PC-9 (cell line): Measurements from ENCODE around the gene C17orf75. TPM values are rescaled to one million over a fixed set of nuclear protein-coding genes. Genes with fewer than 3 reads are reported as not detected.

Experiments used
- BruUV-seq: library from RNA; stranded (reverse); fragments of 400-500 nt; replicated peaks from 2 replicates; lab custom pipeline; 2021; lab: Mats Ljungman, UMichigan
- CTCF ChIA-PET: fragments of 300-600 bp; sonication (Branson Sonifier 250); formaldehyde crosslinking; loops from one replicate; lab custom pipeline; 2022; ENCODE audit warnings: antibody characterized with exemption; lab: Charles Lee
- POLR2A ChIA-PET: fragments of 300-600 bp; sonication (Branson Sonifier 250); formaldehyde crosslinking; loops from one replicate; lab custom pipeline; 2022; ENCODE audit warnings: antibody characterized with exemption; ENCODE audit not compliant: unreplicated experiment; lab: Charles Lee
- DNase-seq, 2 experiments: peaks; one replicate each; pipeline versions ENCODE4 v3.0.0 to v3.0.0-alpha.2; 2015 to 2022; ENCODE audit warnings: mixed read lengths in 1 of 2
- H2AFZ ChIP-seq: fragments of 200-600 bp; sonication (generic); 2 replicates; pipeline ENCODE4 v1.8.1; 2017; ENCODE audit warnings: antibody characterized with exemption
- H3F3A ChIP-seq: fragments of 200-600 bp; sonication (generic); 2 replicates; pipeline ENCODE4 v1.8.1; 2017; ENCODE audit warnings: antibody characterized with exemption, mild to moderate bottlenecking, low read depth; ENCODE audit not compliant: insufficient read depth
- H3K27ac ChIP-seq: fragments of 200-600 bp; sonication (generic); 2 replicates; pipeline ENCODE4 v1.6.1; 2016; ENCODE audit warnings: mixed run types
- H3K27me3 ChIP-seq: fragments of 200-600 bp; sonication (generic); 2 replicates; pipeline ENCODE4 v1.6.1; 2016; ENCODE audit warnings: low read depth, mixed run types; ENCODE audit not compliant: insufficient read depth
- H3K36me3 ChIP-seq: fragments of 200-600 bp; sonication (generic); 2 replicates; pipeline ENCODE4 v1.6.1; 2016; ENCODE audit warnings: low read depth, mixed run types
- H3K4me1 ChIP-seq: fragments of 200-600 bp; sonication (generic); replicated peaks from 2 replicates; pipeline ENCODE4 v1.6.1; 2016; ENCODE audit warnings: mixed run types; ENCODE audit not compliant: insufficient read depth
- H3K4me2 ChIP-seq: fragments of 200-600 bp; sonication (generic); 2 replicates; pipeline ENCODE4 v1.6.1; 2017; ENCODE audit warnings: mixed run types
- H3K4me3 ChIP-seq: fragments of 200-600 bp; sonication (generic); 2 replicates; pipeline ENCODE4 v1.6.1; 2016; ENCODE audit warnings: mixed run types
- H3K79me2 ChIP-seq: fragments of 200-600 bp; sonication (generic); 2 replicates; pipeline ENCODE4 v1.6.1; 2017; ENCODE audit warnings: low read depth, mixed run types
- H3K9me2 ChIP-seq: fragments of 200-600 bp; sonication (generic); 2 replicates; pipeline ENCODE4 v1.8.1; 2017; ENCODE audit warnings: mild to moderate bottlenecking; ENCODE audit not compliant: insufficient read depth
- H3K9me3 ChIP-seq: fragments of 200-600 bp; sonication (generic); 2 replicates; pipeline ENCODE4 v1.8.1; 2016; ENCODE audit warnings: low read depth; ENCODE audit not compliant: insufficient read depth
- H4K20me1 ChIP-seq: fragments of 200-600 bp; sonication (generic); 2 replicates; pipeline ENCODE4 v1.8.1; 2017; ENCODE audit not compliant: insufficient read depth
- CTCF ChIP-seq: fragments of 200-600 bp; sonication (generic); conservative IDR thresholded peaks from 2 replicates; pipeline ENCODE4 v1.6.1; 2017; ENCODE audit warnings: mixed run types, antibody characterized with exemption, mild to moderate bottlenecking, moderate library complexity
- EZH2 ChIP-seq: fragments of 200-600 bp; sonication (generic); IDR thresholded peaks from 2 replicates; pipeline ENCODE4 v1.8.0; 2017; ENCODE audit warnings: antibody characterized with exemption, low read depth
- intact Hi-C: fragments of 100-400 bp; cut with micrococcal nuclease; formaldehyde crosslinking; loops from one replicate; pipeline ENCODE4 v1.10.0; 2022; ENCODE audit not compliant: unreplicated experiment
- total RNA-seq: library from RNA; stranded (reverse); gene quantifications from 2 replicates; pipeline ENCODE4 v1.2.3, GENCODE V29; 2021

C17orf75 gene
- total RNA-seq, 1 experiment from 2014 or later = 33.3 TPM

GRCh38 chr17:32348483-32348800 is 6.5 kb upstream of the C17orf75 start:
- ChIA-PET POLR2A (interaction anchor here (0.6 kb wide), 1 partner anchor 163 kb away, joined by 3 read pairs; no protein-coding TSS in a partner anchor), CTCF (interaction anchor here (0.5 kb wide), 1 partner anchor 120 kb away, joined by 3 read pairs; no protein-coding TSS in a partner anchor)
- Histone ChIP-seq H3K79me2 (peaks cover 49% of the 10 kb centered on the region), H3F3A (peaks cover 17% of the 10 kb centered on the region; the same call in 1 of the 2 replicates), H3K27ac (no peak overlapping the region), H3K9me2 (no peaks in the 10 kb centered on the region), H3K27me3 (no peaks in the 10 kb centered on the region), H3K4me1 (peaks cover 15% of the 10 kb centered on the region; the same call in 1 of the 2 replicates), H3K4me2 (peak overlapping the region; percentile 83; the same call in 1 of the 2 replicates), H3K9me3 (no peaks in the 10 kb centered on the region), H2AFZ (no peak overlapping the region), H4K20me1 (peaks cover 27% of the 10 kb centered on the region), H3K4me3 (no peak overlapping the region; the same call in 1 of the 2 replicates), H3K36me3 (peaks cover 17% of the 10 kb centered on the region; the same call in 1 of the 2 replicates)
- no peak for TF ChIP-seq EZH2
- TF ChIP-seq CTCF = no peak
- intact Hi-C loops = no loop called here
- no TSS peak for BruUV-seq
- no peak for DNase-seq

- Histone ChIP-seq H3K4me2 (no peak overlapping the region), H3K27me3 (no peaks in the 10 kb centered on the region), H3K79me2 (peaks cover 31% of the 10 kb centered on the region), H3K4me3 (no peak overlapping the region), H3K27ac (no peak overlapping the region), H3K9me2 (no peaks in the 10 kb centered on the region), H3K36me3 (no peaks in the 10 kb centered on the region), H3K9me3 (no peaks in the 10 kb centered on the region), H3K4me1 (peaks cover 3% of the 10 kb centered on the region; the same call in 1 of the 2 replicates), H3F3A (peaks cover 8% of the 10 kb centered on the region; the same call in 1 of the 2 replicates), H4K20me1 (peaks cover 3% of the 10 kb centered on the region), H2AFZ (no peak overlapping the region)
- DNase-seq = no peak
- ChIA-PET POLR2A (no interaction called here), CTCF (no interaction called here)
- intact Hi-C loops = no loop called here
- BruUV-seq = no TSS peak
- TF ChIP-seq EZH2 (no peak), CTCF (no peak)
Observed at GRCh38 chr17:32345951-32346600, 4.1 kb upstream of the C17orf75 start.

GRCh38 chr17:32342603-32343325 is 791 bp upstream of the C17orf75 start:
- peaks cover 11% of the 10 kb centered on the region; the same call in 1 of the 2 replicates for H3K79me2 ChIP-seq
- DNase-seq = no peak
- H2AFZ ChIP-seq = peak overlapping the region; percentile 87
- ChIA-PET CTCF (no interaction called here), POLR2A (no interaction called here)
- H3K27ac ChIP-seq = no peak overlapping the region
- BruUV-seq = no TSS peak
- H3K9me2 ChIP-seq = no peaks in the 10 kb centered on the region
- H3K9me3 ChIP-seq = no peaks in the 10 kb centered on the region
- intact Hi-C loops = no loop called here
- H3K36me3 ChIP-seq = peaks cover 5% of the 10 kb centered on the region; the same call in 1 of the 2 replicates
- H3F3A ChIP-seq = peaks cover 10% of the 10 kb centered on the region; the same call in 1 of the 2 replicates
- H3K4me3 ChIP-seq = peak overlapping the region; percentile 83; the same call in 1 of the 2 replicates
- TF ChIP-seq CTCF (no peak), EZH2 (no peak)
- peak overlapping the region; percentile 99 for H3K4me2 ChIP-seq
- H3K27me3 ChIP-seq = no peaks in the 10 kb centered on the region
- H3K4me1 ChIP-seq = peaks cover 9% of the 10 kb centered on the region; the same call in 1 of the 2 replicates
- H4K20me1 ChIP-seq = no peaks in the 10 kb centered on the region
